ENCODE measurements around the gene TRMT11. TPM values are rescaled to one million over a fixed set of nuclear protein-coding genes. Genes with fewer than 3 reads are reported as not detected.

TRMT11 gene
- total RNA-seq, 2 donors from 2014 or later, result 29.4 to 35.4 TPM

- Histone ChIP-seq H3K36me3 (ENCODE audit: control insufficient read depth, insufficient read depth, low read length) (no peaks in the 10 kb centered on the region), H3K9me3 (ENCODE audit: control insufficient read depth, low read length) (no peaks in the 10 kb centered on the region), H3K4me1 (ENCODE audit: control insufficient read depth, insufficient read depth, low read length) (no peaks in the 10 kb centered on the region), H3K9ac (ENCODE audit: extremely low read depth, low read length, poor library complexity, severe bottlenecking) (no peak overlapping the region), H3K27me3 (ENCODE audit: control insufficient read depth, insufficient read depth, low read length, poor library complexity, severe bottlenecking) (no peaks in the 10 kb centered on the region), H3K27ac (ENCODE audit: low read depth, low read length) (no peak overlapping the region), H3K4me3 (ENCODE audit: low read length) (no peak overlapping the region)
- 67 to 70% methylated on average over 4 of the region's 4 CpGs for WGBS, 2 experiments (ENCODE audit: insufficient coverage in 1 of 2, insufficient read length in 1 of 2)
- Mint-ChIP-seq H3K4me3 (no peak overlapping the region), H3K27ac (no peak overlapping the region), H3K9me3 (peaks cover 3% of the 10 kb centered on the region), H3K4me1 (peaks cover 5% of the 10 kb centered on the region), H3K27me3 (ENCODE audit: insufficient read depth) (no peaks in the 10 kb centered on the region), H3K36me3 (ENCODE audit: low read depth) (peaks cover 15% of the 10 kb centered on the region)
- DNase-seq, result no peak
- no peak for TF ChIP-seq CTCF (conservative IDR thresholded peaks at IDR 0.05)
These were observed 89.2 kb downstream of the TRMT11 start for GRCh38 chr6:126075335-126076071.

GRCh38 chr6:126076992-126077664 lies 90.8 kb downstream of the TRMT11 start:
- no peak overlapping the region for H3K9ac ChIP-seq (ENCODE audit: extremely low read depth, low read length, poor library complexity, severe bottlenecking)
- H3K27ac ChIP-seq (ENCODE audit: low read depth, low read length), result no peak overlapping the region
- H3K36me3 ChIP-seq (ENCODE audit: control insufficient read depth, insufficient read depth, low read length), result no peaks in the 10 kb centered on the region
- no peaks in the 10 kb centered on the region for H3K9me3 ChIP-seq (ENCODE audit: control insufficient read depth, low read length)
- no peaks in the 10 kb centered on the region for H3K4me1 ChIP-seq (ENCODE audit: control insufficient read depth, insufficient read depth, low read length)
- peaks cover 5% of the 10 kb centered on the region for H3K4me1 Mint-ChIP-seq
- H3K4me3 ChIP-seq (ENCODE audit: low read length), result no peak overlapping the region
- DNase-seq, result no peak
- peaks cover 3% of the 10 kb centered on the region for H3K9me3 Mint-ChIP-seq
- H3K27ac Mint-ChIP-seq, result no peak overlapping the region
- H3K4me3 Mint-ChIP-seq, result no peak overlapping the region
- WGBS, 2 experiments (ENCODE audit: insufficient coverage in 1 of 2, insufficient read length in 1 of 2), result 93 to 100% methylated on average over 1 to 3 of the region's 3 CpGs
- H3K27me3 Mint-ChIP-seq (ENCODE audit: insufficient read depth), result no peaks in the 10 kb centered on the region
- no peaks in the 10 kb centered on the region for H3K27me3 ChIP-seq (ENCODE audit: control insufficient read depth, insufficient read depth, low read length, poor library complexity, severe bottlenecking)
- peaks cover 13% of the 10 kb centered on the region for H3K36me3 Mint-ChIP-seq (ENCODE audit: low read depth)
- TF ChIP-seq CTCF (conservative IDR thresholded peaks at IDR 0.05), result no peak

- H3K4me1 Mint-ChIP-seq, result peaks cover 5% of the 10 kb centered on the region
- no peak for DNase-seq
- Histone ChIP-seq H3K9me3 (ENCODE audit: control insufficient read depth, low read length) (no peaks in the 10 kb centered on the region), H3K4me3 (ENCODE audit: low read length) (no peak overlapping the region), H3K4me1 (ENCODE audit: control insufficient read depth, insufficient read depth, low read length) (no peaks in the 10 kb centered on the region), H3K9ac (ENCODE audit: extremely low read depth, low read length, poor library complexity, severe bottlenecking) (no peak overlapping the region), H3K27ac (ENCODE audit: low read depth, low read length) (no peak overlapping the region), H3K36me3 (ENCODE audit: control insufficient read depth, insufficient read depth, low read length) (no peaks in the 10 kb centered on the region), H3K27me3 (ENCODE audit: control insufficient read depth, insufficient read depth, low read length, poor library complexity, severe bottlenecking) (no peaks in the 10 kb centered on the region)
- H3K36me3 Mint-ChIP-seq (ENCODE audit: low read depth), result peaks cover 8% of the 10 kb centered on the region
- no peaks in the 10 kb centered on the region for H3K27me3 Mint-ChIP-seq (ENCODE audit: insufficient read depth)
- WGBS, 2 experiments (ENCODE audit: insufficient coverage in 1 of 2, insufficient read length in 1 of 2), result 94 to 100% methylated on average over 9 to 11 of the region's 11 CpGs
- no peak overlapping the region for H3K27ac Mint-ChIP-seq
- peaks cover 1% of the 10 kb centered on the region for H3K9me3 Mint-ChIP-seq
- no peak for TF ChIP-seq CTCF (conservative IDR thresholded peaks at IDR 0.05)
- no peak overlapping the region for H3K4me3 Mint-ChIP-seq
These were observed 91.8 kb downstream of the TRMT11 start for GRCh38 chr6:126077810-126078776.
